ENCODE data around the gene SLIT3.

DNA sequence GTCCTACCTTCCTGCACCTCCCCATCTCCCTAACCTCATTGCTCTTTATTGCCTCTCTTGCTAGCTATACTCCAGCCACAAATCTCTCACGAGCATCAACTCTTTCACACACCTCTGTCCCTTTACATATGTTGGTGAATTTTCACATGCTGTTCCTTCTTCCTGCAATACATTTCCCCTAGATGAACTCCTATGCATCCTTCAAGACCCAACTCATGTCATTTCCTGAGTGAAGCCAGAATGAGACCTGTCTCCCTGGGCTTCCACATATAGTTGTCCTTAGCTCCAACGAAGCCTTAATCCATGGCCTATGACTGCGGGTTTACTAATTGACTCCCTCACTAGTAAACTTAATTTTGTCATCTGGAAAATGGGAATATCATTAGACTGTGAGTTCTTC lies 424.5 kb downstream of the SLIT3 start:
- TF ChIP-seq, protein P1, sequence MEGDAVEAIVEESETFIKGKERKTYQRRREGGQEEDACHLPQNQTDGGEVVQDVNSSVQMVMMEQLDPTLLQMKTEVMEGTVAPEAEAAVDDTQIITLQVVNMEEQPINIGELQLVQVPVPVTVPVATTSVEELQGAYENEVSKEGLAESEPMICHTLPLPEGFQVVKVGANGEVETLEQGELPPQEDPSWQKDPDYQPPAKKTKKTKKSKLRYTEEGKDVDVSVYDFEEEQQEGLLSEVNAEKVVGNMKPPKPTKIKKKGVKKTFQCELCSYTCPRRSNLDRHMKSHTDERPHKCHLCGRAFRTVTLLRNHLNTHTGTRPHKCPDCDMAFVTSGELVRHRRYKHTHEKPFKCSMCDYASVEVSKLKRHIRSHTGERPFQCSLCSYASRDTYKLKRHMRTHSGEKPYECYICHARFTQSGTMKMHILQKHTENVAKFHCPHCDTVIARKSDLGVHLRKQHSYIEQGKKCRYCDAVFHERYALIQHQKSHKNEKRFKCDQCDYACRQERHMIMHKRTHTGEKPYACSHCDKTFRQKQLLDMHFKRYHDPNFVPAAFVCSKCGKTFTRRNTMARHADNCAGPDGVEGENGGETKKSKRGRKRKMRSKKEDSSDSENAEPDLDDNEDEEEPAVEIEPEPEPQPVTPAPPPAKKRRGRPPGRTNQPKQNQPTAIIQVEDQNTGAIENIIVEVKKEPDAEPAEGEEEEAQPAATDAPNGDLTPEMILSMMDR (IDR thresholded peaks at IDR 0.05): no peak
- no peak for TF ChIP-seq POLR2A (IDR thresholded peaks at IDR 0.05)

Measured in Peyer's patch (tissue), 4 donors.